ENCODE results near the gene SLC36A4. TPM values are rescaled to one million over a fixed set of nuclear protein-coding genes. Genes with fewer than 3 reads are reported as not detected.
"Not testable (repeated sequence)": the region's sequence is repeated elsewhere in the genome, so short reads cannot be mapped to it uniquely, and the experiment has no call there.

Gene SLC36A4
- total RNA-seq, 2 donors from 2014 or later, result 15.6 to 20.2 TPM

GRCh38 chr11:93132836-93133235 is 65.0 kb downstream of the SLC36A4 start:
- Mint-ChIP-seq H3K36me3 (ENCODE audit: low read depth) (no peaks in the 10 kb centered on the region), H3K27me3 (no peaks in the 10 kb centered on the region), H3K4me1 (peaks cover 4% of the 10 kb centered on the region), H3K27ac (no peak overlapping the region), H3K4me3 (no peak overlapping the region)
- ATAC-seq (no peak), DNase-seq (no peak)
- no peaks in the 10 kb centered on the region for H3K9me3 ChIP-seq (ENCODE audit: control insufficient read depth, low read length, poor library complexity, severe bottlenecking)

GRCh38 chr11:93131709-93132108 is 66.1 kb downstream of the SLC36A4 start:
- Mint-ChIP-seq H3K4me1 (peaks cover 4% of the 10 kb centered on the region), H3K27me3 (no peaks in the 10 kb centered on the region), H3K27ac (no peak overlapping the region), H3K4me3 (no peak overlapping the region), H3K36me3 (ENCODE audit: low read depth) (no peaks in the 10 kb centered on the region)
- DNase-seq (no peak), ATAC-seq (no peak)
- no peaks in the 10 kb centered on the region for H3K9me3 ChIP-seq (ENCODE audit: control insufficient read depth, low read length, poor library complexity, severe bottlenecking)

DNA sequence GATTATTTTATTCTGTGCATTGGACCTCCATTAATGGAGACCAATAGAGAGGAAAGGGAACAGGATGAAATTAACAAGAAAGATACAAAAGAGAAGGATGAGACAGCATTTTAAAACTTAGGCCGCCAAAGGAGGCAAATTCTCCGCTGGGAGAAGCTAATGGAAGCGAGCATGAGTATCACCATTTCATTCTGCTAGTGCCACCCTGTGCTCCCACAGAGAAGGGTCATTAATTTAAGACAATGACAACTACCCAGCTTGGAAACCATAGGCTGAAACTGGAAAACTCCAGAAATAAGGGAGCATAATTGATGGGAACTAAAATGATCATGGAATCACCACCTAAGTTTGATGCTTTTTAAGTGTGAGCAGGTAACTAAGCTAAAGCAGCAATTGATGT is 69.2 kb downstream of the SLC36A4 start:
- no peak overlapping the region for H3K27ac Mint-ChIP-seq
- DNase-seq (no peak), ATAC-seq (no peak)
- H3K4me3 Mint-ChIP-seq, result no peak overlapping the region
- no peaks in the 10 kb centered on the region for H3K36me3 Mint-ChIP-seq (ENCODE audit: low read depth)
- H3K27me3 Mint-ChIP-seq, result no peaks in the 10 kb centered on the region
- H3K9me3 ChIP-seq (ENCODE audit: control insufficient read depth, low read length, poor library complexity, severe bottlenecking), result peaks cover 3% of the 10 kb centered on the region
- H3K4me1 Mint-ChIP-seq, result no peaks in the 10 kb centered on the region

DNA sequence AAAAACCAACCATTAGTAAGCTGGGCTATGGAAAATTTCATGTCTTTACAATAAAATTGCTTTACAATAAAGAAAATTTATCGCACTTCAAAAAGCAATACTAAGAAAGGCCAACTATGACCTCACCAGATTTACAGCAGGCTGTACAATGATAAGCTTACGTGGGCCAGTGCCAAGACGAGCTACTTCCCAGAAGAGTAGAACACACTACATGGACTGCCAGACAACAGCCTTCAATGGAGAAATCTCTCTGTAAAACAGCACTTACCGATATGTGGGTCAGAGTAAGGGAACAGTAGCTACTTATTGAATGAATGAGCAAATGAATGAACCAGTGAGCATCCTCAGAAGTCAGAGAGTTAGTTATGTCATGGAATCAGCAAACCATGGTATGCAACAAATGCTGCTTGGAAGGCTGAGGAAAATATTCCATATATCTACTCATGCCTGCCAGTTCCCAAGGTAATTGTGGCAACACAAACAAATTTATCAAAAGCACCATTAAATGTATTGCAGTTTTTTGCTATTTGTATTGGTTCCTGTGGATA is 74.4 kb downstream of the SLC36A4 start:
- Mint-ChIP-seq H3K4me3 (no peak overlapping the region), H3K27ac (no peak overlapping the region), H3K4me1 (no peaks in the 10 kb centered on the region), H3K27me3 (no peaks in the 10 kb centered on the region), H3K36me3 (ENCODE audit: low read depth) (no peaks in the 10 kb centered on the region)
- DNase-seq (no peak), ATAC-seq (no peak)
- peaks cover 3% of the 10 kb centered on the region for H3K9me3 ChIP-seq (ENCODE audit: control insufficient read depth, low read length, poor library complexity, severe bottlenecking)

- Mint-ChIP-seq H3K4me1 (no peaks in the 10 kb centered on the region), H3K36me3 (ENCODE audit: low read depth) (no peaks in the 10 kb centered on the region), H3K4me3 (no peak overlapping the region), H3K27me3 (peaks cover 7% of the 10 kb centered on the region), H3K27ac (no peak overlapping the region)
- DNase-seq (no peak), ATAC-seq (no peak)
- H3K9me3 ChIP-seq (ENCODE audit: control insufficient read depth, low read length, poor library complexity, severe bottlenecking), result peaks cover 3% of the 10 kb centered on the region
Measured at GRCh38 chr11:93122535-93123235, 75.1 kb downstream of the SLC36A4 start.

DNA sequence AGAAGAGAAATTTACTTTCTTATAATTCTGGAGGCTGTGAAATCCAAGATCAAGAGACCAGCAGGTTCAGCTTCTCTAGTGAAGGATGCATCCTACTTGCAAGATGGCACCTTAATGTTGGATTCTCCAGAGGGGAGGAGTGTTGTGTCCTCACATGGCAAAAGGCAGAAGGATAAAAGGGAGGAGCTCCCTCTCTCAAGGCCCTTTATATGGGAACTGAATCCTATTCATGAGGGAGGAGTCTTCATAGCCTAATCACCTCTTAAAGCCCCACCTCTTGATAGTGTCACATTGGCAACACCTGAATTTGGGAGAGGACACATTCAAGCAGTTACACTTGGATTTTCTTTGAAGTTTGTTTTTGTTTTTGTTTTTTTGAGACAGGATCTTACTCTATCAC is 79.5 kb downstream of the SLC36A4 start:
- no peaks in the 10 kb centered on the region for H3K9me3 ChIP-seq (ENCODE audit: control insufficient read depth, low read length, poor library complexity, severe bottlenecking)
- H3K36me3 Mint-ChIP-seq (ENCODE audit: low read depth), result no peaks in the 10 kb centered on the region
- H3K4me1 Mint-ChIP-seq, result no peaks in the 10 kb centered on the region
- ATAC-seq, result no peak
- H3K27me3 Mint-ChIP-seq, result peaks cover 37% of the 10 kb centered on the region
- no peak overlapping the region for H3K4me3 Mint-ChIP-seq
- no peak for DNase-seq
- no peak overlapping the region for H3K27ac Mint-ChIP-seq

GRCh38 chr11:93117565-93117964 is 80.2 kb downstream of the SLC36A4 start:
- no peaks in the 10 kb centered on the region for H3K9me3 ChIP-seq (ENCODE audit: control insufficient read depth, low read length, poor library complexity, severe bottlenecking)
- Mint-ChIP-seq H3K27ac (no peak overlapping the region), H3K36me3 (ENCODE audit: low read depth) (no peaks in the 10 kb centered on the region), H3K4me1 (no peaks in the 10 kb centered on the region), H3K4me3 (no peak overlapping the region), H3K27me3 (peaks cover 39% of the 10 kb centered on the region)
- ATAC-seq, result no peak
- DNase-seq, result no peak

DNA sequence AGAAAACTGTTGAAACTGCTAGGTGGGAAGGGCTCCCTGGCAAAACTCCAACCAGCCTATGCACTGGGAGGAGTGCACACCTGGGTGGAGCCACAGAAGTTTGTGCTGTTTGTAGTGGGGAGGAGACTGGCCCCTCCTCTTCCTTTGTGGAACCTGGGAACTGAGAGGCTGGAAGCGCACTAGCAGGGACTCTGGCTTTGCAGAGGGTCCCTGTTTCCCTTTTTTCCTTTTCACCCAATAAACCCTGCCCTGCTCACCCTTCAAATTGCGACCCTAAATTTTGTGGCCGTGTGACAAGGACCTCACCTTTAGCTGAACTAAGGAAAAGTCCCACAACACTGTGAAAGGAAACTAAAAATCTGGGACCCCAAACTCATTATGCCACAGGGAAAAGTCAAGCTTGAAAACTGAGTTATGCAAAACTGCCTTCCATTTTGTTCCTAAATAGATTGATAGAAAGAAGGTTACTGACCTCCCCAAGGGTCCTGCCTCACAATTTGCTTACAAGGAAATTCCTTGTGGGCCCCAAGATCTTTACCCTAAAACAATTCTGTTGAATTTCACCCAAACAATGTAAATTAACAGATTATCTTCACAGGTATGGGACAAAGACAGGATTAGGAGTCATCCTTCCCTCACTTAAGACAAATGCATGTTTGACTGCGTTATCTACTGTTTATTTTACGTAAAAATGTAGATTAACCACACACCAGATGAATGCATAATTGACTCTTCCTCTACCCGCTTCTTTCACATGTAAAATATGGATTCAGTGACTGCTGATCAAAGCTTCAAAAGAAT is 81.0 kb downstream of the SLC36A4 start:
- no peaks in the 10 kb centered on the region for H3K9me3 ChIP-seq (ENCODE audit: control insufficient read depth, low read length, poor library complexity, severe bottlenecking)
- H3K4me1 Mint-ChIP-seq, result no peaks in the 10 kb centered on the region
- H3K27me3 Mint-ChIP-seq, result peaks cover 45% of the 10 kb centered on the region
- DNase-seq (no peak), ATAC-seq (no peak)
- H3K36me3 Mint-ChIP-seq (ENCODE audit: low read depth), result peaks cover 3% of the 10 kb centered on the region
- no peak overlapping the region for H3K27ac Mint-ChIP-seq
- H3K4me3 Mint-ChIP-seq, result no peak overlapping the region

- no peak overlapping the region for H3K27ac Mint-ChIP-seq
- H3K4me3 Mint-ChIP-seq, result no peak overlapping the region
- H3K36me3 Mint-ChIP-seq (ENCODE audit: low read depth), result peaks cover 3% of the 10 kb centered on the region
- ATAC-seq (no peak), DNase-seq (no peak)
- H3K9me3 ChIP-seq (ENCODE audit: control insufficient read depth, low read length, poor library complexity, severe bottlenecking), result no peaks in the 10 kb centered on the region
- peaks cover 56% of the 10 kb centered on the region for H3K27me3 Mint-ChIP-seq
- peaks cover 2% of the 10 kb centered on the region for H3K4me1 Mint-ChIP-seq
Measured at GRCh38 chr11:93114304-93114703, 83.5 kb downstream of the SLC36A4 start.

DNA sequence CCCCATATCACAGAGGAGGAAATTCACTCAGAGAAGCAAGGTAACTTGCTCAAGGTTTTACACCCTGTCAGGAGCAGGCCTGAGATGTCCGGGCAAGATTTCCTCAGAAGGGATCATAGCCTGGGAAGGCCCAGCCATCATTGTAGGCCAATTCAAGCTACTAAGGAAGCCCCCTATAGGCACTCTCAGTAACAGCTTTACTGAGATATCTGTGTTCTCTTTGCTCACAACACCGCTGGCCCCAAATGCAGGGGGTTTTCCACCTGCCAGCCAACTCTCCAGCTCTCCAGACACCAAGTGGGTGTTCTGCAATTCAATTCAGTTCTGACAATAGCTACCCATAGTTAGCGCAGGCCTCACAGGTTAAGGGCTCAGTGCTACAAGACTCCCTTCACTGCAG is 84.0 kb downstream of the SLC36A4 start:
- Mint-ChIP-seq H3K27me3 (peaks cover 56% of the 10 kb centered on the region), H3K4me1 (peaks cover 2% of the 10 kb centered on the region), H3K36me3 (ENCODE audit: low read depth) (peaks cover 3% of the 10 kb centered on the region), H3K27ac (no peak overlapping the region), H3K4me3 (no peak overlapping the region)
- no peaks in the 10 kb centered on the region for H3K9me3 ChIP-seq (ENCODE audit: control insufficient read depth, low read length, poor library complexity, severe bottlenecking)
- ATAC-seq, result no peak
- no peak for DNase-seq

DNA sequence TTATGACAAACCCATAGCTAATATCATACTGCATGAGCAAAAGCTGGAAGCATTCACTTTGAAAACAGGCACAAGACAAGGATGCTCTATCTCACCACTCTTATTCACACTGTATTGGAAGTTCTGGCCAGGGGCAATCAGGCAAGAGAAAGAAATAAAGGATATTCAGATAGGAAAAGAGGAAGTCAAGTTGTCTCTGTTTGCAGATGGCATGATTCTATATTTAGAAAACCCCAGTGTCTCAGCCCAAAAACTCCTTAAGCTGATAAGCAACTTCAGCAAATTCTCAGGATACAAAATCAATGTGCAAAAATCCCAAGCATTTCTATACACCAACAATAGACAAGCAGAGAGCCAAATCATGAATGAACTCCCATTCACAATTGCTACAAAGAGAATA is 86.6 kb downstream of the SLC36A4 start:
- H3K27ac Mint-ChIP-seq; H3K4me3 Mint-ChIP-seq; H3K36me3 Mint-ChIP-seq (ENCODE audit: low read depth); ATAC-seq; H3K9me3 ChIP-seq (ENCODE audit: control insufficient read depth, low read length, poor library complexity, severe bottlenecking); DNase-seq; H3K4me1 Mint-ChIP-seq: not testable (repeated sequence)
- H3K27me3 Mint-ChIP-seq, result peaks cover 40% of the 10 kb centered on the region

DNA sequence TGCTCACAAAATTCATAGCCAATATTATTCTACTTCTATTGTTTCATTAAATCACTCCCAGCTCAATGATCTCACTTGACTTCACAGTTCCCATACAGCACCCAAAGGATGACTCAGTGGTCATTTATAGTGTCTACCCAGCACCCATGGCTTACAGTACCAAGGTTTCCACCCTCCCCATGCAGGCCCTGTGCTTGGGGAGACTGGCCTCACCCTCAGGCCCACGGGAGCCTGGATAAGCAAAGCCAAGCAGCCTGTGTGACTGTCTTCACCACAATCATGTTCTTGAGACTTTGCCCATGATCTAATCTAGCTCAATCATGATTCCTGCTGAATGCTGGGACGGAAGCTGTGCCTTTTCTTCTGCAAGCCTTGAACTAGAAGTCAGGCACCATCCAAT is 97.6 kb downstream of the SLC36A4 start:
- no peak for DNase-seq
- no peak for ATAC-seq
- no peak overlapping the region for H3K27ac Mint-ChIP-seq
- no peaks in the 10 kb centered on the region for H3K9me3 ChIP-seq (ENCODE audit: control insufficient read depth, low read length, poor library complexity, severe bottlenecking)
- H3K36me3 Mint-ChIP-seq (ENCODE audit: low read depth), result peaks cover 2% of the 10 kb centered on the region
- H3K27me3 Mint-ChIP-seq, result no peaks in the 10 kb centered on the region
- H3K4me3 Mint-ChIP-seq, result no peak overlapping the region
- no peaks in the 10 kb centered on the region for H3K4me1 Mint-ChIP-seq

- H3K9me3 ChIP-seq (ENCODE audit: control insufficient read depth, low read length, poor library complexity, severe bottlenecking), result no peaks in the 10 kb centered on the region
- Mint-ChIP-seq H3K27ac (no peak overlapping the region), H3K4me3 (no peak overlapping the region), H3K36me3 (ENCODE audit: low read depth) (peaks cover 2% of the 10 kb centered on the region), H3K27me3 (no peaks in the 10 kb centered on the region), H3K4me1 (no peaks in the 10 kb centered on the region)
- ATAC-seq (no peak), DNase-seq (no peak)
Measured at GRCh38 chr11:93099806-93100205, 98.0 kb downstream of the SLC36A4 start.
